Effector memory CD8-positive, alpha-beta T cell (primary cell): ENCODE data around the gene B4GALNT1.
"Not testable (repeated sequence)": the region's sequence is repeated elsewhere in the genome, so short reads cannot be mapped to it uniquely, and the experiment has no call there.

Experiments
- ATAC-seq: fragments of 150-1000 bp; cut with Tn5 transposase; replicated peaks from 2 replicates; pipeline ENCODE4 v1.10.0; 2021; ENCODE audit warnings: mild to moderate bottlenecking, moderate library complexity
- DNase-seq, 3 experiments: peaks; one replicate each; pipeline ENCODE4 v3.0.0; 2021
- H3K27ac Mint-ChIP-seq, 2 donors: one replicate each; pipeline ENCODE4 v1.8.0; 2022; ENCODE audit warnings: mild to moderate bottlenecking in 2 of 2, mixed read lengths in 2 of 2, moderate library complexity in 2 of 2
- H3K27me3 Mint-ChIP-seq, 2 donors: one replicate each; pipeline ENCODE4 v1.8.0; 2022; ENCODE audit warnings: mixed read lengths in 2 of 2
- H3K36me3 Mint-ChIP-seq: one replicate; pipeline ENCODE4 v1.8.0; 2022; ENCODE audit warnings: mild to moderate bottlenecking, moderate library complexity, mixed read lengths; ENCODE audit not compliant: insufficient read depth
- H3K4me1 Mint-ChIP-seq, 2 donors: one replicate each; pipeline ENCODE4 v1.8.0; 2022; ENCODE audit warnings: low read depth in 2 of 2, mixed read lengths in 2 of 2
- H3K4me3 Mint-ChIP-seq, 2 donors: one replicate each; pipeline ENCODE4 v1.8.0; 2022; ENCODE audit warnings: mild to moderate bottlenecking in 2 of 2, mixed read lengths in 2 of 2, moderate library complexity in 2 of 2
- H3K9me3 Mint-ChIP-seq, 2 donors: one replicate each; pipeline ENCODE4 v1.8.0; 2022; ENCODE audit warnings: mixed read lengths in 2 of 2

B4GALNT1 gene

DNA sequence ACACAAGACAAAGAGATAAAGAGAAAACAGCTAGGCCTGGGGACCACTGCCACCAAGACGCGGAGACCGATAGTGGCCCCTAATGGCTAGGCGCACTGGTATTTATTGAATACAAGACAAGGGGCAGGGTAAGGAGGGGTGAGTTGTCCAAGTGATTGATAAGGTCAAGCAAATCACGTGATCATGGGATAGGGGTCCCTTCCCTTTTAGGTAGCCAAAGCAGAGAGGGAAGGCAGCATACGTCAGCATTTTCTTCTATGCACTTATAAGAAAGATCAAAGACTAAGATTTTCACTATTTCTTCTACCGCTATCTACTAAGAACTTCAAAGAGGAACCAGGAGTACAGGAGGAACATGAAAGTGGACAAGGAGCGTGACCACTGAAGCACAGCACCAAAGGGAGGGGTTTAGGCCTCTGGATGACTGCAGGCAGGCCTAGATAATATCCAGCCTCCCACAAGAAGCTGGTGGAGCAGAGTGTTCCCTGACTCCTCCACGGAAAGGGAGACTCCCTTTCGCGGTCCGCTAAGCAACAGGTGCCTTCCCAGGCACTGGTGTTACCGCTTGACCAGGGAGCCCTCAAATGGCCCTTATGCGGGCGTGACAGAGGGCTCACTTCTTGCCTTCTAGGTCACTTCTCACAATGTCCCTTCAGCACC, 43.9 kb downstream of the B4GALNT1 start:
- not testable (repeated sequence) for ATAC-seq, H3K27ac Mint-ChIP-seq, H3K9me3 Mint-ChIP-seq, H3K4me3 Mint-ChIP-seq, H3K36me3 Mint-ChIP-seq, DNase-seq, H3K27me3 Mint-ChIP-seq
- H3K4me1 Mint-ChIP-seq = peaks cover 19 to 28% of the 10 kb centered on the region in 2 donors

DNA sequence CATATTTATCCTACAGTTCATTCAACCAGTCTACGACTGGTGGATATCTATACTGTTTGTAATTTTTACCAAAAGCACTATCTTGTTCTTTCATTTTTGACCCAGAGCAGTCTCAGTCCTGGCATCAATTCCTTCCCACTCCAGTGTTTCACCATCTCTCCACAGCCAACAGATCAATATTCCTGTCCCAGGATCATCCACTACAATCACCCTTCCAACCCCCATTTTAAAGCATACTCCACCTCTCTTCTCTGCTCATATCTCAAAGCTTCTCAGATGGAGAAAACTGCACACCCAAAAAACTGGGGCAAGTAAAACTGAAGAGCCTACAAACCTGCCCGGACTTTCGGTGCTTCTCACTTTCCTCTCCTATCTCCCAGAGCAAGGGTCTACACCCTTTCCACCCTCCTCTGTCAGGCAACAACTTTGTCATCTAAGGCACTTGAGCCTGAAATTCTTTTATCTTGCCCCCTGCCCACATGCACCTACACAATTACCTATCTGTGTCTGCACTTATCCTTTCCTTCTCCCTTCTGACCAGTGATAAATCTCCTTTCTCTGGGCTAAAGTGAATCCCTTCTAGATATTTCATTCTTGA, 46.1 kb downstream of the B4GALNT1 start:
- Mint-ChIP-seq H3K27me3 (peaks cover 10% of the 10 kb centered on the region in 2 donors), H3K27ac (no peak overlapping the region), H3K36me3 (no peaks in the 10 kb centered on the region), H3K4me1 (peaks cover 14 to 18% of the 10 kb centered on the region in 2 donors), H3K4me3 (no peak overlapping the region), H3K9me3 (no peaks in the 10 kb centered on the region)
- no peak for ATAC-seq
- no peak for DNase-seq

DNA sequence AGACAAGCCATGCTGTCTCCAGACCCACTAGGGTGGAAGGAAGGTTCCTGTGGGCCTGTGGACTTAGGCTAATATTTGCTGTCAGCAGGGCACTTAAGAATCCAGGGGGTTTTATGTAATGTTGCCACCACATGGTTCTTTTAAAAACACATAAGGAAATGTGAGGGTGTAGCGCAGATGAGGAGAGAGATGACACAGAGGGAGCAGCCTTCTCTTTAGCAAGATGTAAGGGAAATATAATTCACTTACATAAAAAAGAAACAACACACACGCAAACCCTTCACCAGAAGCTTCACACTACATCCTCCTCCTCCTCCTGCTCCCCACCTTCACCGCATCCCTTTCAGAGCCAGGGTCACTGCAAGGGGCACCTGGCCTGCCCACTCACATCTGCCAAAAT, 46.9 kb downstream of the B4GALNT1 start:
- Mint-ChIP-seq H3K9me3 (no peaks in the 10 kb centered on the region), H3K4me1 (peaks cover 9 to 10% of the 10 kb centered on the region in 2 donors), H3K27ac (no peak overlapping the region), H3K4me3 (no peak overlapping the region), H3K27me3 (peaks cover 10% of the 10 kb centered on the region in 2 donors), H3K36me3 (no peaks in the 10 kb centered on the region)
- ATAC-seq (no peak), DNase-seq (no peak)

DNA sequence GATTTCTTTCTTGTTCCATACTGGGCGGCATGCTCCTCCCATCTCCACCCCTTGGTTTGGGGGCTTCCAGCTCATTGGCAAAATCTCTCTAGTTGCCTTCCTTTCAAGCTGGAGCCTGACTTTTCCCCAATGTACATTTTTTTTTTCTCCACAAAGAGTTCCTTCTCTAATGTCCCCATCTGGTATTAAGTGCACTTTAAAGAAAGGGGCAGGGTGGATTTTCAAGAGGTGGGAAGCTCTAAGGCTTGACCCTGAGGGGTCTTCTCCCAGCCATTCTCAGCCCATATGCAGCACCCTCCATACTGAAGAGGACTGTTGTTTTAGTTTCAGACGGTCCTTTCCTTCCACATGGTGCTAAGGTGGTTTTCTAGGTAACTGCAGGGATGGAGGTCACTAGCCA, 47.8 kb downstream of the B4GALNT1 start:
- H3K4me3 Mint-ChIP-seq = no peak overlapping the region
- H3K9me3 Mint-ChIP-seq = no peaks in the 10 kb centered on the region
- H3K4me1 Mint-ChIP-seq = peaks cover 5% of the 10 kb centered on the region in 2 donors
- no peak overlapping the region for H3K27ac Mint-ChIP-seq
- DNase-seq (no peak), ATAC-seq (no peak)
- H3K36me3 Mint-ChIP-seq = no peaks in the 10 kb centered on the region
- H3K27me3 Mint-ChIP-seq = peaks cover 10% of the 10 kb centered on the region in 2 donors

DNA sequence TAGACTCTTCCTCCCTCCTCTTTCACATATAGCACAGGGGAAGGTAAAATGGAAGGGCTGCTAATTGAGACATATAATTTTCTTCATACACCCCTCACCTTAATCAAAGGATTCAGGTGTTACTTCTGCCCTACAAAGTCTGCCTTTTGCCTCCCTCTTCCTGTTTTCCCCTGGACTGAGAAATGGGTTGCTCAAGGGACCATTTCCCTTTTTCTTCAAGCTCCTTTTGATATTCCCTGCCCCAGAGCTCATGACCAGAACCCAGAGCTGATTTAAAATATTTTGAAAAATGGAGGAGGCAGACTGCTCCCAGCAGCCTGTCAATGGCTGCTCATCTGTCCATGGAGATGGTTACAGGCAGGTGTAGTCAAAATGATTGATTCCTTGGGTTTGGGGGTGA, 48.3 kb downstream of the B4GALNT1 start:
- H3K4me1 Mint-ChIP-seq = peaks cover 4 to 5% of the 10 kb centered on the region in 2 donors
- no peaks in the 10 kb centered on the region for H3K36me3 Mint-ChIP-seq
- no peaks in the 10 kb centered on the region for H3K9me3 Mint-ChIP-seq
- H3K27ac Mint-ChIP-seq = no peak overlapping the region
- H3K4me3 Mint-ChIP-seq = no peak overlapping the region
- peaks cover 10% of the 10 kb centered on the region in 2 donors for H3K27me3 Mint-ChIP-seq
- ATAC-seq = no peak
- no peak for DNase-seq

DNA sequence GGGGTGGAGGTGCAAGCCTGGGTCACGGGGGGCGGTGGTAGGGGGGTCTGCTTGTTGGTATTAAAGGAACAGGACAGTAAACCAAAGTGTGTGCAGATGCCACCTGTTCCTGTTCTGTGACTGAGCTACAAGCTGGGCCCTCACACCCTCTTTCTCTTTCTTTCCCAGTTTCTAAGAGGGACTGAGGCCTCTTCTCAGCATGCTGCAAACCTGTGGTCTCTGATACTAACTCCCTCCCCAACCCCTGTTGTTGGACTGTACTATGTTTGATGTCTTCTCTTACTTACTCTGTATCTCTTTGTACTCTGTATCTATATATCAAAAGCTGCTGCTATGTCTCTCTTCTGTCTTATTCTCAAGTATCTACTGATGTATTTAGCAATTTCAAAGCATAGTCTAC, 49.0 kb downstream of the B4GALNT1 start:
- no peaks in the 10 kb centered on the region for H3K36me3 Mint-ChIP-seq
- ATAC-seq (no peak), DNase-seq (no peak)
- peaks cover 10% of the 10 kb centered on the region in 2 donors for H3K27me3 Mint-ChIP-seq
- H3K4me3 Mint-ChIP-seq = no peak overlapping the region
- no peaks in the 10 kb centered on the region for H3K9me3 Mint-ChIP-seq
- H3K27ac Mint-ChIP-seq = peak overlapping the region in 1 of 2 donors; percentile 15
- peaks cover 4 to 5% of the 10 kb centered on the region in 2 donors for H3K4me1 Mint-ChIP-seq

DNA sequence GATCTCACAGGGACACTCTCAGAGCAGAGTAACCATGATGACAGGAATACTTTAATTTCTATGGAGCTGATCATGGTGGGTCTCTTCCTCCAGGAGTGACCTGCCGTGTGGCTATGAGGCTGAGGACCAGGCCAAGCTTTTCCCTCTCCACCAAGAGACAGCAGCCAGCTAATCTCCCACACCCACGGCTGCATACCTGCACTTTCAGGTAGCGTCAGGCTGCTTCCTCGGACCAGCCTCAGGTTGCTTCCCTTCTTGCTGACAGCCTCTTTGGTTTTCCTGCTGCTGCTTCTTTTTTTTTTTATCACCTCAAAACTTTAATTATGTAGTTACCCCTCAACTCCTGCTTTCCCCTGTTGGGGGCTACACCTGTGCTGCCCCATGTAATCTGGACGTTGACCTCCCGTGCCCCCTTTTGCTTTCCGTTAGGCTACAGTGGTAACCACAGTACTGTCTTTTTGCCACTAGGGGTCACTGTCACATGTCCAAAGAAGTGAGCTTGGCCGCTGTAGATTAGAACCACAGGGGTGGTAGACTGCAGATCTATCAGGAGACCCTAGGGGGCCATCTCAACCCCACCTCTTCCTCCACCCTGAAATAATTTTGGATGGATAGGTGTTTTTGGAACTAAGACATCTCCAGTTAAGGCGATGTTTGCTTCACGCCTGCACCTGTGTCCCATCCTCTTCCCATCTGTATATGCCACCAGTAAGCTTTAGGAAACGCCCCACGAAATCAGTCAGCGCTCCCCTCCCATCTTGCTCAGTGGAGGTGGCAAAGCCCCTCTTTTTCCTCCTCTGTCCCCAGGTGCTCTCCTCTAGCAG, 49.8 kb downstream of the B4GALNT1 start:
- no peaks in the 10 kb centered on the region for H3K9me3 Mint-ChIP-seq
- no peaks in the 10 kb centered on the region for H3K36me3 Mint-ChIP-seq
- DNase-seq (peak; percentile 70 to 75 (median 71)), ATAC-seq (peak; percentile 100)
- peaks cover 4 to 5% of the 10 kb centered on the region in 2 donors for H3K4me1 Mint-ChIP-seq
- no peak overlapping the region for H3K4me3 Mint-ChIP-seq
- H3K27ac Mint-ChIP-seq = peak overlapping the region in 1 of 2 donors; percentile 20
- peaks cover 10% of the 10 kb centered on the region in 2 donors for H3K27me3 Mint-ChIP-seq

DNA sequence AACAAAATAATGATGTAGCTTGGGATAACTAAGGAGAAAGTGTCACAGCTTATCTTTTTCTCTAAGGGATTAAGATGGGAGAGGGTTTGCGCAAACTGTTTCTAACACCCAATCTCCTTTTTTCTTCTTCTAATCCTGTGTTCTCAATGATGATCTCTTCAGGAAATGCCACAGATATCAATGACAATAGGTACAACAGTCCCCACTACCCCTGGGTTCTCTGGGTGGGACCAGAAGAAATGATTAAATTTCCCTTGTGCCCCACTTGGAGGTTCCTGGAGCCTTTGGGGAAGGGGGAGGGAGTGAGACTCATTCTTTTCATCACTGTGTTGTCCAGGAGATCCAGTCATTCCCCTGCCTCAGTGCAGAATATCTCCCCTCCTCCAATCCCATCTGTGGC, 50.6 kb downstream of the B4GALNT1 start:
- no peak overlapping the region for H3K27ac Mint-ChIP-seq
- H3K4me3 Mint-ChIP-seq = no peak overlapping the region
- H3K27me3 Mint-ChIP-seq = peaks cover 10% of the 10 kb centered on the region in 2 donors
- H3K4me1 Mint-ChIP-seq = peaks cover 4 to 5% of the 10 kb centered on the region in 2 donors
- no peaks in the 10 kb centered on the region for H3K36me3 Mint-ChIP-seq
- ATAC-seq (no peak), DNase-seq (no peak)
- no peaks in the 10 kb centered on the region for H3K9me3 Mint-ChIP-seq

DNA sequence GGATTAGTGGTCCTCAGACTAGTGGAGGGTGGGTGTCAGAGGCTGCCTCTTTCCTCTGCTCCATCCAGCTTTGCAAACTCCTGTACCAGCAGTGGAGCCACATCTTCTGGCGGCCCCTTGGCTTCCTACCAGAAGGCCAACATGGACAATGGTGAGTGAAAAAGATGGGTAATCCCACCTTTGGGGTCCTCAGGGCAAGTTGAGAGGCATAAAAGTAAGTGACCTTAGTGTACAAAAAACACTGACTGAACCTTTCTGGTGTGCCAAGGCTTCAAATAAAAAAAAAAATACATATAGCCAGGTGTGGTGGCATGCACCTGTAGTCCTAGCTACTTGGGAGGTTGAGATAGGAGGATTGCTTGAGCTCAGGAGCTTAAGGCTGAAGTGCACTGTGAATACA, 51.2 kb downstream of the B4GALNT1 start:
- H3K4me3 Mint-ChIP-seq = no peak overlapping the region
- no peaks in the 10 kb centered on the region for H3K9me3 Mint-ChIP-seq
- H3K27me3 Mint-ChIP-seq = peaks cover 10% of the 10 kb centered on the region in 2 donors
- no peak overlapping the region for H3K27ac Mint-ChIP-seq
- H3K36me3 Mint-ChIP-seq = no peaks in the 10 kb centered on the region
- DNase-seq (no peak), ATAC-seq (no peak)
- H3K4me1 Mint-ChIP-seq = peaks cover 4 to 5% of the 10 kb centered on the region in 2 donors

DNA sequence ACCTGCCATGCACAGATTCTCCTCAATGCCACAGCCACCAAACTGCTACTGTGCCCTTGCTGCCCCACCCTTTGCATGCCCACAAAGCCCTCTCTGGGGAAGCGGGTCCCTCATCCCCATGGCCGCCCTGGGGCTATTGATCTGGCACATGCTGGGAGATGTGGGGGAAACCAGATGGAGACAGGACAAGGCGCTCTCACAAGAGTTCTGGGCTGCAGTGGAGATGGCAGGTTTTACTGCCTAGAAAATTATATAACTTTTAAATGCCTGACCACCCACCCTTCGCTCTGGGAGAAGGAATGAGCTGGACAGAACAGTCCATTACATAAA, 52.6 kb downstream of the B4GALNT1 start:
- Mint-ChIP-seq H3K9me3 (no peaks in the 10 kb centered on the region), H3K27ac (no peak overlapping the region), H3K27me3 (peaks cover 10% of the 10 kb centered on the region in 2 donors), H3K4me1 (peaks cover 4 to 5% of the 10 kb centered on the region in 2 donors), H3K36me3 (peaks cover 2% of the 10 kb centered on the region), H3K4me3 (no peak overlapping the region)
- ATAC-seq (no peak), DNase-seq (no peak)

DNA sequence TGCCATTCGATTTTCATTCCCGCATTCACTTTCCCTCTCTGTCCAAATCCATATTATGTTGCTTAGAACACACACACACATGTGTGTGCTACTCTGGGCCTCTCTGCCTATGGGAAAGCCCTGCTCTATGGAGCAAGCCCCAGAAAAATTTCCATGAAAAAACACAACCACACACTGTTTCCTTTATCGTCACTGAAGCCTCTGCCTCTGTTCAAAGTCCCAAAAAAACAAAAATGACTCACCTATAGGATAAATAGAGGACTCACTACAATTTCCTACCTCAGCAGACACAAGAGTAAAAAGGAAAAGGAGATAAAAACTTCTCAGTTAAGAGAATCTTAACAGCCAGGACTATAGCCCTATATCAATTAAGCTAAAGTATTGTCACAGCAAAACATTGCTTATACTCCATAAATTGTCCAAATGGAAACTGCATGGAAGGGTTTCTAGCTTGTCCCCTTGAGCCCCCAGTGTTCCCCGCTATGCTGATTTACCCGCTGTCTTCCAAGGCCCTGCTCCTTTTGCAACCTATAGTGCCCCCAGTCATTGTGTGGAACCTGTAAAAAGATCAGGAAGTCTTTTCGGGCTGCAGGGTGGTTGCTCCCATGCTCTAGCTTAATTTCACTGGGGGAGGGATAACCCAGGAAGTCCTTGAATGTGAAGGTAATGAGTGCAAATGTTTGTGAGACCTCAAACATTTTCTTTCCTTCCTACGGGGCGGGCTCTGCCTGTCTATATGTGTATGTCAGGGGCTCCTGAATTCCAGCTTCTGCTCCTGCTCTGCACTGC, 53.1 kb downstream of the B4GALNT1 start:
- H3K27ac Mint-ChIP-seq = no peak overlapping the region

DNA sequence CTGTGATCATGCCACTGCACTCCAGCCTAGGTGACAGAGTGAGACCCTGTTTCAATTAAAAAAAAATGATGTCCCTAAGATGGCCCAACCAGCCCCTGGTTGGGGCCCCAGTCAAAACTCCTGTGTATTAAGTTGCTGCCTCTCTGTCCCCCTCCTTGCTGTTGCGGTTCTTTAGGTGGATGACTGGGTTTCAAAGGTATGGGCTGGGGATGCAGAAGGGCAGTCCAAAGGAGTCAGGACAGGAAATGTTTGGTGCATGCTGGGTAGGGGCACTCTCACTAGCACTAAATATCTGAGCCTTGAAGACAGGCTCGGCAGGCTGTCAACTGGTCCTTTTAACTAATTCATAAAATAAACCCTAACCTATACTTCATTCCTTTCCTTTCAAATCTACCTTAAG, 54.0 kb downstream of the B4GALNT1 start:
- ATAC-seq = no peak
- Mint-ChIP-seq H3K27ac (no peak overlapping the region), H3K4me3 (no peak overlapping the region), H3K36me3 (peaks cover 2% of the 10 kb centered on the region), H3K9me3 (no peaks in the 10 kb centered on the region), H3K4me1 (peaks cover 4 to 5% of the 10 kb centered on the region in 2 donors), H3K27me3 (peaks cover 6 to 10% of the 10 kb centered on the region in 2 donors)
- DNase-seq = no peak

More for the DNA sequence above, 53.1 kb downstream of the B4GALNT1 start:
- peaks cover 4 to 5% of the 10 kb centered on the region in 2 donors for H3K4me1 Mint-ChIP-seq
- H3K27me3 Mint-ChIP-seq = peaks cover 10% of the 10 kb centered on the region in 2 donors
- ATAC-seq = no peak
- H3K4me3 Mint-ChIP-seq = no peak overlapping the region
- H3K9me3 Mint-ChIP-seq = no peaks in the 10 kb centered on the region
- peaks cover 2% of the 10 kb centered on the region for H3K36me3 Mint-ChIP-seq
- DNase-seq = no peak
